ENCODE results near the gene L1CAM.

GRCh38 chrX:153921511-153922446, 35.8 kb upstream of the L1CAM start:
- TF ChIP-seq EP300 (IDR thresholded peaks at IDR 0.05; ENCODE audit: borderline replicate concordance in 1 of 2, low read depth in 1 of 2, low read length in 1 of 2) (0 out of 4 replicates have a peak, but pooled peaks of 1 of the 2 experiments have one; percentile 17), CTCF (IDR thresholded peaks at IDR 0.05) (no peak), RAD21 (IDR thresholded peaks at IDR 0.05; ENCODE audit: low read length) (no peak)

Measured in SK-N-SH (cell line).